GM18519 (cell line): Measurements from ENCODE around the gene SLC66A3.
A peak's percentile ranks its signal among the peaks of the same experiment; 100 is the strongest.

ENCODE experiments used
- ATAC-seq: cut with Tn5 transposase; IDR thresholded peaks from one replicate; pipeline ENCODE4 v1.9.1; 2021; ENCODE audit warnings: mild to moderate bottlenecking, moderate library complexity; ENCODE audit not compliant: unreplicated experiment, low FRiP score

SLC66A3 gene

DNA sequence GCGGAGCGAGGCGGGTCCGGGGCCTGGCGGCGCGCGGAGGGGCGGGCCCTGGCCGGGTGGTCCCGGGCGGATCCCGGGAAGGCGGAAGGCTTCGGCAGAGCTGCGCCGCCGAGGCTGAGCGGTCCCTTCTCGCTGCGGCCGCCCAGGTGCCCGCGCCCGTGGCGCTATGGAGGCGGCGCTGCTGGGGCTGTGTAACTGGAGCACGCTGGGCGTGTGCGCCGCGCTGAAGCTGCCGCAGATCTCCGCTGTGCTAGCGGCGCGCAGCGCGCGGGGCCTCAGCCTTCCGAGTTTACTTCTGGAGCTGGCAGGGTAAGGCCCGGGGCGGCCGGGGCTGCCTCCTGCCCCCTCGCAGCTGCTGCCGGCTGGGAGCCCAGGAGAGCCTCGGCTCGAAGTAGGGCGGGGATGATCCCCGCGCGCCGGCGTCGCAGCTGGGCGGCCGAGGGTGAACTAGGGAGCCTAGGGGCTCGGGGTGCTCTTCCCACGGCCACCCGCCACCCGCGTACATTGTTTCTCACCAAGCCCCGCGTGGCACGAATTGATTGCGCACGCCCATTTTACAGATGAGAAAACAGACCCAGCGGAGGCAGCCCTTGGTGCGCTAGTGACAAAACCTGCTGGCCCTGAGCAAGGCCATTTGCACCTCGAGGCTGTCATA is at the start of gene SLC66A3:
Gene SLC66A3, plus strand, starts transcription at position 87 of the 655 bp plus-strand sequence. Its CDS starts 80 bp downstream, at position 167.
- ATAC-seq, result peak; percentile 66

DNA sequence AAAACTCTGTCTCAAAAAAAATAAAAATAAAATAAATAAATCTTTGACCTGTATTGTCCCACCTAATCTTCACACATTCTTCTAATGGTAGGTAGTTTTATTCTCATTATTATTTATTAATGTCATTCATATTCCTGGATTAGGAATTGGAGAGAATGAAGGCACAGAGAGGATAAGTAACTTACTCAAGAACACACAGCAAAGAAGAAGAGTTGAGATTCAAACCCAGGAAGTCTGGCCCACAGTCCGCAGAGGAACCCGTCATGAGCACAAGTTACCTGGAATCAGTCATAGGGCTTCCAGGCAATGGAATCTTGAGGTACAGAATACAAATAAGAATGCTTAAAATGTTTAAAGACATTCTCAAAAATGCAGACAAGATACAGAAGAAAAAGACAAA is 46.3 kb upstream of the SLC66A3 start:
- no peak for ATAC-seq

DNA sequence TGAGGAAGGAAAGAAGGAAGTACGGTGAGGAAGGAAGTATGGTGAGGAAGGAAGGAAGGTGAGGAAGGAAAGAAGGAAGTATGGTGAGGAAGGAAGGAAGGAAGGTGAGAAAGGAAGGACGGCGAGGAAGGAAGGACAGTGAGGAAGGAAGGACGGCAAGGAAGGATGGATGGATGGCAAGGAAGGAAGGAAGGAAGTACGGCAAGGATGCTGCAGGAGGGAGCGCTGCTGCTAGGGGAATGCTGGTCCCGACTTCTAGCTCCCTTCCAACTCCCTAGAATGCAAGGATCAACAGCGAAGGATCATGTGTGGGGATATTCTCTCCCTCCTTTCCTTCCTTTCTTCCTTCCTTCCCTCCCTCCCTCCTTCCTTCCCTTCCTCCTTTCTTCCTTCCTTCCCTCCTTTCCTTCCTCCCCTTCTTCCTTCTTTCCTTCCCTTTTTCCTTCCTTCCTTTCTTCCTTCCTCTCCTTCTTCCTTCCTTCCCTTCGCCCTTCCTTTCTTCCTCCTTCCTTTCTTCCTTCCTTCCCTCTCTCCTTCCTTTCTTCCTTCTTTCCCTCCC is 42.3 kb upstream of the SLC66A3 start:
- no peak for ATAC-seq

DNA sequence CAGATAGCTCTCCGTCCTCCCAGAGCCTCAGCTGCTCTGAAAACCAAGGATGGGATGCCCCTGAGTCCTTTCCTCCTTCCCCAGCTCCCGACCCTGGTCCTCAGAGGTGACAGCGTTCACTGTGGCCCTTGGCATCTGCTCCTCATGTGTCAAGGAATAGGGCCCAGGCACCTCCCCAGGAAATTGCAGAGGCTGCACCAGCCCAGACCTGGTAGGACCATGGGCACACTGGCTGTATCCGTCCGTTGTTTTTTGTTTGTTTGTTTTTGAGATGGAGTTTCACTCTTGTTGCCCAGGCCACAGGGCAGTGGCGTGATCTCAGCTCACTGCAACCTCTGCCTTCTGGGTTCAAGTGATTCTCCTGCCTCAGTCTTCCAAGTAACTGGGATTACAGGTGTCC is 37.5 kb upstream of the SLC66A3 start:
- ATAC-seq, result no peak

DNA sequence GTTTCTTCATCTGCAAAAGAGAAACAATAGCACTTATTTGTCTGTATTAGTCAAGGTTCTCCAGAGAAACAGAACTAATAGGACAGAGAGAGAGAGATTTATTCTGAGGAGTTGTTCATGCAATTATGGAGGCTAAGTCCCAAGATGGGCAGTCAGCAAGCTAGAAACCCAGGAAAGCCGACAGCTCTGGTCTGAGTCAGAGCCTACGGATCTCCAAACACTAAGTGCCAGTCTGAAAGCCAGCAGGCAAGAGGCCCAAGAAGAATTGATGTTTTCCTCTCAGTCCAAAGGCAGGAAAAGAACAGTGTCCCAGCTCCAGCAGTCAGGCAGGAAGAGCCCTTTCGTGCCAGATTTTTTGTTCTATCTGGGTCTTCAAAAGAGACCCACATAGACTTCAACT is 36.5 kb upstream of the SLC66A3 start:
- no peak for ATAC-seq

DNA sequence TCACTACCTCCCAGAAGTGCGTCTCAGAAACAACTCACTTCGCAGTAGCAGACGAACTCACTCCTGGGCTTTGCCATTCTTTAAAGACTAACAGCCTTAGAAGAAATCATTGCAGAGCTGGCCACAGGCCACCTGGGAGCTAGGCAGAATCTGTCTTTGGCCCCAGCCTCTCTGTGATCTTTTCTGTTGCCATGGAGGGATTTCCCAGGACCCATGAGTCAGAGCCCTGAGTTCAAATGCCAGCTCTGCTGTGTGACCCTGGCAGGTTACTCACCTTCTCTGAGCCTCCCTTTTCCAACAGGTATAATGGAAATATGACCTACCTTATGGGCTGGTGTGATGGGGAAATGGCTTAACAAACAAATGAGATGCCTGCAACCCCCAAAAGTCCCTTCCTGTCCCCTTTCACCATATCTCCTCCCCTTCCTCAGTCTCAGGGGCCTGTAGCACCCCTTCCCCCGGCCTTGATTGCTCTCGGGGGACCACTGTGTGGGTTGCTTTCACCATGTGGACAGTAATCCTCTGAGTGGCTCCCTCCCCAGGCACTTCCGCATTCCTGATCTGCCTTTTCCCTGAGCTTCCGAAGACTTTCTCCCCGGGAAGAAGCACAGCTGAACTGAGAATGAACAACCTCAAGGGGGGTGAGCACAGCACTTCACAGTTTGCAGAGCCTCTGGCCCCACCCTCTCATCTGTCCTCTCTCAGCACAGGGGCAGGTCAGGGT is 34.0 kb upstream of the SLC66A3 start:
- no peak for ATAC-seq

DNA sequence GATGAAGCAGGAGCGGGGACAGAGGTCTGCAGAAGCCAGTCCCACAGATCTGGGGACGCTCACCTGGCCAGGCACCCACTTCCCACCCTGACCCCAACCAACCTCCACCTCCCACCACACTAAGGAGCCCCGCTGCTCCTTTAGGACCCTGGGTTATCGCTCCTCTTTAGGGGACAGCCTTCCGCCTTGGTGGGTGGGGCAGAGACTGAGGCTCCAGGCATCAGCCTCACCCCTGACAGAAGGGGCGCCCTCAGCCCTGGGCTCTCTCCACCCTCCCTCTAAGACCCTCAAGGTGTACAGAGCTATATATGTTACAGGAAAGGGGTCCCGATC is 33.5 kb upstream of the SLC66A3 start:
- ATAC-seq, result no peak

DNA sequence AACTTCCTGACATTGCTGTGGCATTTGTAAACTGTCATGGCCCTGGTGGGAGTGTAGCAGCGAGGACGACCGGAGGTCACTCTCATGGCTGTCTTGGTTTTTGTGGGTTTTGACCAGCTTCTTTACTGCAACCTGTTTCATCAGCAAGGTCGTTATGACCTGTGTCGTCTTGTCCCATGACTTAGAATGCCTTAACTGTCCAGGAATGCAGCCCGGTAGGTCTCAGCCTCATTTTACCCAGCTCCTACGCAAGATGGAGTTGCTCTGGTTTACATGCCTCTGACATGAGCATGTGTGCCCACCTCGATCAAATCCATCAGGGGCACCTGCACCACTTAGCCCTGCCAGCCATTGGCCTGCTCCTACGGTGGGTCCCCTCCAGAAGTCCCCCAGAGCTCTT is 32.9 kb upstream of the SLC66A3 start:
- no peak for ATAC-seq

DNA sequence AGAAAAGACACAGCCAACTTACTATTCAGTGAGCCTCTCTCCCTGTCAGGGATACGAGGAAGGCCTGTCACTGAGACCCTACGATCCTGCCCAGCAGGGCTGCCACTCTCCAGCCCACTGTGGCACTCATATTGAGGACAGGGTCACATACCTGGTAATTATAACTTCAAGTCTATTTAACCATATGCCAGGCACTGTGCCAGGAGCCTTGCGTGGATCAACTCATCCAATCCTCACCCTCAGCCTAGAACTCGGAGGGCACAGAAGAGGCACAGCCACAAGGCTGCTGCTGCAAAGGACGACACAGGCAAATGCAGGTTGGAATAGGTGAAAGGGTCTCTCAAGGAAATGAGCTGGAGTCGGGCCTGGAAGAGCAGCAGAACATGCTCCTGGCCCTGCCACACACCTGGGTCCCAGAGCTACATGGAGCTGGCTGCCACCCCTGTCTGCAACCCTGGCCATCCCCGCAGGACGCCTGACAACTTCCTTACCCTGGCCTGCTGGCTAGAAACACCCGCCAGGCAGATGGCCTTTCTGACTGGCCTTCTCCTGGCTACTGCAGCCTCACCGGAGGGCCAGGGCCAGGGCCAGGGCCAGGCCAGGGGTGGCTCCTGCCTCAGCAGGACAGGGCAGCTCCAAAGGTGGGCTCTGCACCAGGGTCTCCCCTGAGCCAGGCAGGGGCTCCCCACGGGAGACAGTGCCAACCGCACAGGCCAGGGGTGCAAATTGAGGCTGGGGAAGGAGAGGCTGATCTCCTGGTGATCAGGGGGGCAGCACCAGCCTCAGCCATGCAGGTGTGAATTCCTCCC is 32.1 kb upstream of the SLC66A3 start:
- no peak for ATAC-seq

DNA sequence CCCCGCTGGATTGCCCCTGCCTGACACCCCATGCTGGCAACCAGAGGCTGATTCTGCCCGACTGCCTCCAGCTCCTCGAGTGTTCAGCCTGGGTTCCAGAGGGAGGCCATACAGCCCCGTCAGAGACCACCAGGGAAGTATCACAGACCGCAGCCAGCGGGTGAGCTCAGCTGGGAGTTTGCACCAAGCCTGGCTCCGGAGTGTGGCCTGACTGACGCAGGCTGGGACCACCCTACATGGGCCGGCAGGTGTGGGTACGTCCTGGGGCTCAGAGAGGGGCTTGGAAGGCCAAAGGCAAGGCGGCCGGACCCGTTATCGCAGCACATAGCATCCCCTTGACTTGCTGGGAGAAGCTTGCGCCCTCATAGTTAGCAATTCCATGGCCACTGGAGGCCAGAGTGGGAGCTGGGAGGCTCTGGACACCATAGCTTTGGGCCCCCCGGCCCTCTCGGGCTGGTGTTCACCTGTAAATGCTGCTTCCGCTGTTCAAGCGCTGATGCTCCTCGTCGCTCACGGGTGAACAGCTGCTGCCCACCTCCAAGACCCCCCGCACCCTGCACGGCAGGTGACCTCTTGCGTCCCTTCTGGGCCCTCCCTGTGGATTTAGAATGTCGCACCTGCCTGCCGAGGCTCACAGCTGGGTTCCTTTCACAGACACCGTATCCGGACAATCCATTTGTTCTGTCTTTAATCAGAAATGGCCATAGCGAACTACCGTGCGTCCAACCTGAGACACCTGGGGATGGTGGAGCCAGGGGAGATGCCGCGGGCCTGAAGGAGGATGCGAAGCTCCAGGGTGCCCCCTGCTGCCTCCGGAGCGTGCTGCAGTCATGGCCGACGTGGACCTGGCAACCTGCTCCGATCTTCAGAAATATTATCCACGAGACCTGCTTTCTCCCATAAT is 31.2 kb upstream of the SLC66A3 start:
- ATAC-seq, result no peak

DNA sequence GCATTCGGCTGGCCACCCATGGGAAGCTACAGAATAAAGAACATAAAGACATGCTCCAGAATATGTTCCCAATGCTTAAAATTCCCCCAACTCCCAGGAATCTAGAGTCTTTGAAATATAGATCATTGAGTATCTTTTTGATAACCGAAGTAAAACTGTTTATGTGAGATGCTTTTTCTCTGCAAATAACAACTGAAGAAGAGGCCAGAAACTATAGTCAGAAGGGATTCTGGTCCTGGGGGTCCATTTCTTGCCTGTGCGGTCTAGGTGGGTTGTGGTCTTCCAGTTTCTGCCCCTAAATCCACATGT is 30.6 kb upstream of the SLC66A3 start:
- no peak for ATAC-seq

DNA sequence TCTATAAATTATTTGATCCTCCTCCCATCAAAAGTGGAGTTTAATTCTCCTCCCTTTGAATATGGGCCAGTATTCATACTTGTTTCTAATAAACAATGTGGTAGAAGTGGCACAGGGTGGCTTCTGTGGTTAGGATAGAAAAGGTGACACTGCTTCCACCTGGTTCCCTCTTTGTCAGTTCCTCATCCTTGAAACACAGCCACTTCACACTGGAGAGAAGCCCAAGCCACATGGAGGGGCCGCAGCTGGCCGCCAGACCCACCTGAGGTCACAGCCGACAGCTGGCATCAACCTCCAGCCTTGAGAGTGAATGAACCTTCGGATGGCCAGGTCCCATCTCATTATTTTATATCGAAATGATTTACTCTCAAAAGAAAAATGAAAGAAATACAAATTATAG is 27.5 kb upstream of the SLC66A3 start:
- ATAC-seq, result no peak

DNA sequence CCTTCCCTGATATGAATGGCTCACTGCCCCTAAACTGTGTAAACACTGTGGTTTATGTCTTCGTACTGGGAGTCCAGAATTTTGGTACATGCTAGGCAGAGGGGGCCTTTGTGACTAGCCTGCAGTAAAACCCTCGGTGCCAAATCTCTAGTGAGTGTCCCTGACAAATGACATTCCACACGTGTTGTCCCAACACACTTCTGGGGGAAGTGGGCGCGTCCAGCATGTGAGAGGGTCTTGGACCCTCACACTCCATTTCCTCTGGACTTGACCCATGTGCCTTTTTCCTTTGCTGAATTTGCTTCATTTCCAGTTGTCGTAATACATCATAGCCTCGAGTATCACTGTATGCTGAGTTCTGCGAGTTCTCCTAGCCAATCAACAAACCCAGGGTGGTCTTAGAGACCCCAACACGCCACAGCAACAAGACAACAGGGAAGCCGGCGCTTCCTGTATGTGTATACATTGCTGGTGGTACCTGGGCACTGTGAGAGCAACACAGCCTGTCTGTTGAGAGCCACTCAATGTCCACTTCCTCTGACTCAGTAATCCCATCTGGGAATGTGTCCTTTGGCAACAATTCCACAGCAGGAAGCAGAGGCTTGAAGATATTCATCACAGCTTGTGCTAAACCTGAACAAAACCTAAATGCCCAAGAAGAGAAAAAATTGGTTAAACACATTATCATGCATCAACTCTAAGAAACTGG is 26.9 kb upstream of the SLC66A3 start:
- no peak for ATAC-seq

DNA sequence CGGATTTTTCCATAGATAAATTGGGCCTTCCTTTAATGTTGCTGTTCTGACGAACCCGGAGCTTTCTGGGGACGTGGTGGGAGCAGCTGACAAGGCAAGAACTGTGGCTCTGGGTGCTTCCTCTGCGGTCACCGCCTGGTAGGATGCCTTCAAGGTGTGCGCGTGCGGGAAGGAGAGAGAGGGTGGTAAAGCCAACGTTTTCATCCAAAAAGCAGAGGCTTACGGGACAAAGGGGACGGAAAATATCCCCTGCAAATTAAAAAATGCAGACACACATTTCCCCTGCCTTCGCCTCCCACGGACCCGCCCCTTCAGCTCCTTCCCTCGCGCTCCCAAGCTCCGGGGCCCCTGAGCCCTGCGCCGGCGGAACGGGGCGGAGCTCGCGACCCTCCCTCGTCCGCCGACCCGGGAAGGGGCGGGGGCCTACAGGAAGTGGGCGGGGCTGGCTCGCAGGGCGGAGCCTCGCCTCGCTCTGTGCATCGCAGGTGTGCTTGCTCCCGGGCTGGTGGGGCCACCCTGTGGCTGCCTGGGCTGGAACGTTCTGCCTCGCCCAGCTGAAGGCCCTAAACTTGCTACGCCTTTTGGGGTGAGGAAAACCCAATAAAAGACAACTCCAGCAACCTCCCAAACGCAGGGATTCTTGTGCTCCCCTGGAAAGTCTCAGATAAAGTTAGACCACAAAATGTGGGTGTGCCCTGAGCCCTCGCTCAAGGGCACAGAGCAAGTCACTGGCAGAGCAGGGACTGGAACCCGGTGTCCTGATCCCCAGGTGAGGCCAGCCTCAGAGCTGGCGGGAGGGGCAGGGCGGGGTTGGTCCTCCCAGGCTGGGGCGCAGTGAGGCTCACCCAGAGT is 25.4 kb upstream of the SLC66A3 start:
- no peak for ATAC-seq

DNA sequence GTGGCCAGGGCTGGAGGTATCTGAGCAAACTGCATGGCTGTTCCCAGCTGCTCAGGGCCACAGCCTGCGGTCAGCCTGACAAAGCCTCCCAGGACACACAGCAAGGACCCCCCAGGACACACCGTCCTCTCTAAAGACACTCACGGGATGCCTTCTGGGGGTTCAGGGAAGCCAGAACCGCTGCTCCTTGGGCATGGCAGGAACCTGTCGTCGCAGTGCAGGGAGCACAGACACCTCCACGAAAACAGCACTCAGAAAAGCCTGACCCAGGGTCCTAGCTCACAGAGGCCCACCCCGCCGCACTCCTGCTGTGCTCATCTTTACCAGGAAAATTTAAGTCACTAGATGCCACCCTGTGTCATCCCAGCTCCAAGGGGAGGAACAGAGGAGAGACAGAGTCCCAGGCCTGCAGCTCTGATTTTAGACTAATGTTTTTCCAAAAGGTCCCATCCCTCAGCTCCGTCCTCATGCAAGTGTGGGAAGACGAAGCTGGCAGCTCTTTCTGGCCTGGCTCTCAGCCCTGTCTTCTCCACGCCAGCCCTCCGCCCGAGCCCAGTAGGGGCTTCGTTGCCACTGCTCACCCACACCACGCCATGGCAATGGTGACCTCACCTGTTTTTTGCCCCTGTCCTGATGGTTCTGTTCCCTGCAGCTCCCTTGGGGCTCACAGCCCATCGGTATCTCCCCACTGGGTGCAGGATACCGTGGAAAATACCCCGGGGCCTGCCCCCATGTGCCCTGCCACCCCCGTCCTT is 23.9 kb upstream of the SLC66A3 start:
- ATAC-seq, result no peak

DNA sequence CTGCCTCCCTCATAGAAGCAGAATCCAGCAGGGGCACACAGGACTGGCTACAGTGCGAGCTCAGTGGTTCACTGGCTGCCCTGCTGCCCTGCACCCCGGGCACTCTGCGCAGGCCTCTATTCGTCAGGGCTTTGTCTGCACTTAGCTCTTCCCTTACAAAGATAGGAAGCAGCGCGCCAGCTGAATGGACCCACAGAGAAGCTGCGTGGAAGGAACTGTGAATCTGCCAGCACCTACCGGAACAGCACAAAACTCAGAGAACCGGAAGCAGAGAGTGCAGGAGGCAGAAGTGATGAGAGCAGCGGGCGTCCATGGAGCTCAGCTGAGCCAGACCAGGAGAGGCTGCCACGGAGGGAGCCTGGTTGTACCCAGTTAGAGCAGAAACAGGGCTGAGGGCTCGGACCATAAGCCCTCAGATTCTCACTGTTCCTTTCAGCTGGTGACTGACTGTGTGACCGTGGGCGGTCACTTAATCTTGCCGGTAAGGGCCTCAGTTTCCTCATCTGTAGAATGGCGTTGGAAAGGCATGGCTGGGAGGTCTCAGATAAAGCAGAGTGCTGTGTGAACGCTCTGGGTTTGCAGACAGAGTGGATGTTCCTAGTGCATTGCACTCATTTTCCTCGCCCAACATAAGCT is 23.1 kb upstream of the SLC66A3 start:
- no peak for ATAC-seq

DNA sequence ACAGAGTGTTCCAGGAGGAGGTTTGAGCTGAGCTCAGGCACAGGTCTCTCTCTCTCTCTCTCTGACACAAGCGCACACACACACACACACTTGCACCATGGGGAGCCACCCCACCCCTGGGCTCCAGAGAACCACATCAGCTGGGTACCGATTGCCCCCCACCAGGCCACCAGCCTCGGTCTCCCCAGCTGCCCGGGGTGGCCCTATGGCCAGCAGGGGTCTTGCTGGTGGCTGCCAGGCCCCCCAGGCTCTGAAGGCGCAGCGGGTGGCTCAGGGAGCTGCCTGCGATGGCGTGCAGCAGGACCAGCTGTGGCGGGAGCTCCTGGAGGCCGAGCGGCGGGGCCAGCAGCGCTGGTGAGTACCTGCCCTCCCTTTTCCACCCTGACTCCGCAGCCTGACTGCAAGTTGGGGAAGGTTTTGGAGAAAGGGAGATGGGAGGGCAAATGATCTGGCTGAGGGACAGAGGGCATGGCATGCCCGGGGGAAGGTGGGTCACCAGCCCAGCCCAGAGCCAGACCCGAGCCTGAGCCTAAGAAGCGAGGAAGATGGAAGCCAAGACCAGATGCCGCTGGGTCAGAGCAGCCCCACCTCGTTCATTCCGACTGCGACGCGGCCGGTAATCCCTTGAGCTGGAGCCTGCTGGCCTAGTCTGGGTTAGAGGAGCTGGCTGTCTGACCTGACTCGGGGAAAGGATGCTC is 21.9 kb upstream of the SLC66A3 start:
- ATAC-seq, result no peak
